SK-N-SH (cell line): Measurements from ENCODE around the gene FNDC11. TPM values are rescaled to one million over a fixed set of nuclear protein-coding genes. Genes with fewer than 3 reads are reported as not detected.

Experiments
- CTCF ChIA-PET: fragments of 300-600, 350-600 bp; formaldehyde crosslinking; extraction: SDS; loops from one replicate; lab custom pipeline; 2021; lab: Yijun Ruan, JAX
- POLR2A ChIA-PET: fragments of 350-600 bp; sonication (Branson Sonifier 250); formaldehyde crosslinking; extraction: SDS; loops from one replicate; lab custom pipeline; 2020; ENCODE audit warnings: antibody characterized with exemption, inconsistent platforms; lab: Yijun Ruan, JAX
- DNase-seq: peaks from one replicate; pipeline ENCODE4 v3.0.0; 2012
- H2AFZ ChIP-seq: fragments of 200-600 bp; sonication (generic); 2 replicates; pipeline ENCODE4 v1.8.1; 2016; ENCODE audit warnings: antibody characterized with exemption, mild to moderate bottlenecking, low read depth
- H3F3A ChIP-seq: fragments of 200-600 bp; sonication (generic); replicated peaks from 2 replicates; pipeline ENCODE3; 2016; ENCODE audit warnings: antibody characterized with exemption, mild to moderate bottlenecking; ENCODE audit not compliant: insufficient read depth
- H3K27ac ChIP-seq, 2 experiments: fragments of 200-500 bp in 1 of 2; fragments of 200-600 bp in 1 of 2; sonication (Bioruptor generic) in 1 of 2; sonication (generic), shearing (Covaris generic) in 1 of 2; 2 replicates each; pipeline versions ENCODE4 v1.5.1 to v1.6.1; 2014 to 2016; ENCODE audit warnings: low read depth in 2 of 2, inconsistent platforms in 1 of 2, low read length in 1 of 2, mild to moderate bottlenecking in 1 of 2, mixed read lengths in 1 of 2
- H3K27me3 ChIP-seq: fragments of 200-600 bp; sonication (generic), shearing (Covaris generic); 2 replicates; pipeline ENCODE4 v1.6.1; 2016; ENCODE audit warnings: mixed run types; ENCODE audit not compliant: insufficient read depth
- H3K36me3 ChIP-seq, 2 experiments: fragments of 200-500 bp in 1 of 2; fragments of 200-600 bp in 1 of 2; sonication (Bioruptor generic) in 1 of 2; sonication (generic) in 1 of 2; replicated peaks in 1 of 2; 2 replicates each; pipeline versions ENCODE3 to v1.5.1; 2014 to 2016; ENCODE audit warnings: low read length in 1 of 2, mild to moderate bottlenecking in 1 of 2; ENCODE audit not compliant: insufficient read depth in 2 of 2, control insufficient read depth in 1 of 2
- H3K4me1 ChIP-seq, 2 experiments: fragments of 200-500 bp in 1 of 2; fragments of 200-600 bp in 1 of 2; sonication (Bioruptor generic) in 1 of 2; sonication (generic), shearing (Covaris generic) in 1 of 2; 2 replicates each; pipeline versions ENCODE4 v1.5.1 to v1.6.1; 2014 to 2016; ENCODE audit warnings: low read depth in 1 of 2, low read length in 1 of 2, mixed run types in 1 of 2; ENCODE audit not compliant: insufficient read depth in 2 of 2, control insufficient read depth in 1 of 2
- H3K4me2 ChIP-seq: fragments of 200-600 bp; sonication (generic), shearing (Covaris generic); 2 replicates; pipeline ENCODE4 v1.6.1; 2017; ENCODE audit warnings: mixed run types
- H3K4me3 ChIP-seq, 2 experiments: fragments of 200-500 bp in 1 of 2; fragments of 200-600 bp in 1 of 2; sonication (Bioruptor generic) in 1 of 2; sonication (generic), shearing (Covaris generic) in 1 of 2; 2 replicates each; pipeline versions ENCODE4 v1.5.1 to v1.8.1; 2014 to 2016; ENCODE audit warnings: low read depth in 2 of 2, inconsistent platforms in 1 of 2, low read length in 1 of 2, mild to moderate bottlenecking in 1 of 2, mixed read lengths in 1 of 2, moderate library complexity in 1 of 2
- H3K79me2 ChIP-seq: fragments of 200-600 bp; sonication (generic); 2 replicates; pipeline ENCODE4 v1.8.1; 2017; ENCODE audit warnings: mild to moderate bottlenecking; ENCODE audit not compliant: insufficient read depth
- H3K9ac ChIP-seq: fragments of 200-600 bp; sonication (generic); 2 replicates; pipeline ENCODE4 v1.6.1; 2017; ENCODE audit warnings: mixed run types
- H3K9me2 ChIP-seq: fragments of 200-600 bp; sonication (generic); 2 replicates; pipeline ENCODE4 v1.6.1; 2017; ENCODE audit warnings: mixed run types
- H3K9me3 ChIP-seq: fragments of 200-600 bp; sonication (generic); 2 replicates; pipeline ENCODE4 v1.6.1; 2017; ENCODE audit warnings: mixed run types, mild to moderate bottlenecking, moderate library complexity
- H4K20me1 ChIP-seq: fragments of 200-600 bp; sonication (generic); 2 replicates; pipeline ENCODE4 v1.6.1; 2017; ENCODE audit warnings: mild to moderate bottlenecking, mixed run types; ENCODE audit not compliant: insufficient read depth
- FOXJ3 ChIP-seq: sonication (generic); formaldehyde crosslinking; IDR thresholded peaks from 2 replicates; pipeline ENCODE4 v1.5.1; 2020; ENCODE audit warnings: mild to moderate bottlenecking, missing genetic modification reagents
- MEF2A ChIP-seq: IDR thresholded peaks from 2 replicates; pipeline ENCODE4 v1.4.0; 2012; ENCODE audit warnings: low read depth, borderline replicate concordance
- POLR2AphosphoS5 ChIP-seq: IDR thresholded peaks from 2 replicates; pipeline ENCODE4 v1.6.1; 2012; ENCODE audit warnings: low read depth, low read length
- WGBS: methylation state at CpG from one replicate; pipeline ENCODE4 v1.1.6; 2017; ENCODE audit warnings: low lambda C conversion rate; 5-methylcytosine and 5-hydroxymethylcytosine counted together
- polyA plus RNA-seq, 3 experiments: library from polyadenylated mRNA; depleted of rRNA; stranded (reverse); fragments of >200 nt; gene quantifications; 2 replicates each; pipeline ENCODE4 v1.2.3, GENCODE V29; 2012
- TF ChIP-seq, protein P1 (sequence below): fragments of 200-600 bp; sonication (generic); IDR thresholded peaks from 2 replicates; pipeline ENCODE4 v1.6.1; 2017; ENCODE audit warnings: antibody characterized with exemption, mild to moderate bottlenecking, moderate library complexity

FNDC11 gene
- polyA plus RNA-seq, 1 of the 3 experiments (the other 2 are of a cell fraction) = 5.5 TPM

- Histone ChIP-seq H3K9me2 (no peaks in the 10 kb centered on the region), H3K27ac (no peak overlapping the region), H3K9ac (no peak overlapping the region), H3K79me2 (peaks cover 8% of the 10 kb centered on the region; the same call in 1 of the 2 replicates), H3K27me3 (no peaks in the 10 kb centered on the region), H4K20me1 (no peaks in the 10 kb centered on the region), H2AFZ (no peak overlapping the region), H3F3A (no peaks in the 10 kb centered on the region), H3K4me2 (no peak overlapping the region), H3K36me3 (peaks cover 0 to 10% of the 10 kb centered on the region in 2 experiments), H3K4me3 (no peak overlapping the region), H3K9me3 (no peaks in the 10 kb centered on the region), H3K4me1 (peaks cover 3 to 21% of the 10 kb centered on the region in 2 experiments; a peak in 2 of 4 replicates)
- no CpG with 5 or more reads among the region's 48 CpGs for WGBS
- TF ChIP-seq MEF2A (no peak), POLR2AphosphoS5 (no peak)
- no peak for DNase-seq
- POLR2A ChIA-PET = no interaction called here
- CTCF ChIA-PET = interaction anchor here (1.1 kb wide), 2 partner anchors 33 to 35 kb away, joined by 3 to 6 read pairs; partner anchors contain the start of gene PTK6
These were observed 18.3 kb downstream of the FNDC11 start for GRCh38 chr20:63572071-63572787.

DNA sequence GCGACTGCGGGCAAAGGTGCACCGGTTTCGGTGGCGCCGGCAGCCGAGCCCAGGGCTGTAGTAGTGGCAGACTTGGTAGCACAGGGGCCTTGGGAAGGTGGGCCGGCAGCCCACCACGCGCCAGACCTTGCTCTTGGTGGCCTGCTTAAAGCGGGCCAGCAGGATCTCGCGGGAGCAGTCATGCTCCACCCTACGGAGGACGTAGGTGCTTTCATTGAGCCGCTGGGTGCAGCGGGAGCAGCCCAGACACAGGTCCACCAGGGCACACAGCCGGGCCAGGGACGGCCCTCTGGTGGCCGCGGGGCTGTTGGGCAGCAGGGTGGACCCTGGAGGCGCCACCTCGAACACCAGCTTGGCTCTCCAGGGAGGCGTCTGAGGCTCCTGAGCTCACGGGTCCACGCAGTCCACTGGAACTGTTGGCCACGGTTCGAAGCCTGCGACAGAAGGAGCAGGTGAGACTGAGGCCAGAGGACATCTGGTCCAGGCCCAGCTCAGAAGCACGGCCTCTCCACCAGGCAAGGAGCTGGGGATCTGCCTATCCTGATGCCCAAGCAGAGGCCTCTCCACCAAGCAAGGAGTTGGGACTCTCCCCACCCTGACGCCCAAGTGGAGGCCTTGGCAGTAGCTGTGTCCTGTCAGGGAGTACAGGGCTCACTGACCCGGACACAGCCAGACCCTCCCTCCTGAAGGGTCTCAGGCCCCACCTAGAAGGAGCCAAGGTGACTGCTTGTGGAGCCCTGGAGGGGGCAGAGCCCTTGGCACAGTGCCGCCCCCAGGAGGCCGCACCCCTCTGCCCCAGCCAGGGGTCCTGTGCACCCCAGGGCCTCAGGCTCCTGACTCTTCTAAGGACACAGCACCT is 19.1 kb downstream of the FNDC11 start:
- no peaks in the 10 kb centered on the region for H4K20me1 ChIP-seq
- peak overlapping the region; percentile 79 to 80 for H3K4me3 ChIP-seq
- TF ChIP-seq, protein P1, sequence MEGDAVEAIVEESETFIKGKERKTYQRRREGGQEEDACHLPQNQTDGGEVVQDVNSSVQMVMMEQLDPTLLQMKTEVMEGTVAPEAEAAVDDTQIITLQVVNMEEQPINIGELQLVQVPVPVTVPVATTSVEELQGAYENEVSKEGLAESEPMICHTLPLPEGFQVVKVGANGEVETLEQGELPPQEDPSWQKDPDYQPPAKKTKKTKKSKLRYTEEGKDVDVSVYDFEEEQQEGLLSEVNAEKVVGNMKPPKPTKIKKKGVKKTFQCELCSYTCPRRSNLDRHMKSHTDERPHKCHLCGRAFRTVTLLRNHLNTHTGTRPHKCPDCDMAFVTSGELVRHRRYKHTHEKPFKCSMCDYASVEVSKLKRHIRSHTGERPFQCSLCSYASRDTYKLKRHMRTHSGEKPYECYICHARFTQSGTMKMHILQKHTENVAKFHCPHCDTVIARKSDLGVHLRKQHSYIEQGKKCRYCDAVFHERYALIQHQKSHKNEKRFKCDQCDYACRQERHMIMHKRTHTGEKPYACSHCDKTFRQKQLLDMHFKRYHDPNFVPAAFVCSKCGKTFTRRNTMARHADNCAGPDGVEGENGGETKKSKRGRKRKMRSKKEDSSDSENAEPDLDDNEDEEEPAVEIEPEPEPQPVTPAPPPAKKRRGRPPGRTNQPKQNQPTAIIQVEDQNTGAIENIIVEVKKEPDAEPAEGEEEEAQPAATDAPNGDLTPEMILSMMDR = peak; percentile 29
- no peak for TF ChIP-seq FOXJ3 (CRISPR knock-in tag)
- TF ChIP-seq, all 33 proteins: peak for 1
- Histone ChIP-seq H3K27ac (no peak overlapping the region; a peak in 1 of 4 replicates), H3F3A (no peaks in the 10 kb centered on the region), H3K4me2 (peak overlapping the region; percentile 95), H3K4me1 (peaks cover 3 to 28% of the 10 kb centered on the region in 2 experiments; a peak in 2 of 4 replicates), H3K9me3 (no peaks in the 10 kb centered on the region), H2AFZ (0 out of 2 replicates have a peak overlapping the region, but pooled peaks have one; percentile 23), H3K27me3 (no peaks in the 10 kb centered on the region), H3K79me2 (peaks cover 8% of the 10 kb centered on the region; the same call in 1 of the 2 replicates), H3K9me2 (no peaks in the 10 kb centered on the region), H3K9ac (peak overlapping the region; percentile 73), H3K36me3 (peaks cover 0 to 7% of the 10 kb centered on the region in 2 experiments)
- DNase-seq = peak; percentile 67
- ChIA-PET POLR2A (no interaction called here), CTCF (interaction anchor here (0.8 to 1.3 kb wide), 3 partner anchors 18 to 202 kb away, joined by 3 to 4 read pairs (median 4); no protein-coding TSS in a partner anchor)
- 93% methylated on average over 16 of the region's 34 CpGs for WGBS
